Uterus (tissue), 2 donors: ENCODE measurements around the gene SNX15.

Source experiments
- POLR2A ChIP-seq, 2 donors: fragments of 450-650 bp; IDR thresholded peaks; one replicate each; pipeline ENCODE4 v1.6.1; 2016; ENCODE audit warnings: antibody characterized with exemption in 2 of 2, mild to moderate bottlenecking in 1 of 2, moderate library complexity in 1 of 2
- TF ChIP-seq, protein P1 (sequence below), 4 experiments: fragments of 200-600 bp in 2 of 4; fragments of 450-650 bp in 2 of 4; sonication (generic) in 2 of 4; IDR thresholded peaks; one replicate each; pipeline ENCODE4 v1.5.1; 2016 to 2019; ENCODE audit warnings: antibody characterized with exemption in 4 of 4, mild to moderate bottlenecking in 2 of 4, moderate library complexity in 1 of 4

DNA sequence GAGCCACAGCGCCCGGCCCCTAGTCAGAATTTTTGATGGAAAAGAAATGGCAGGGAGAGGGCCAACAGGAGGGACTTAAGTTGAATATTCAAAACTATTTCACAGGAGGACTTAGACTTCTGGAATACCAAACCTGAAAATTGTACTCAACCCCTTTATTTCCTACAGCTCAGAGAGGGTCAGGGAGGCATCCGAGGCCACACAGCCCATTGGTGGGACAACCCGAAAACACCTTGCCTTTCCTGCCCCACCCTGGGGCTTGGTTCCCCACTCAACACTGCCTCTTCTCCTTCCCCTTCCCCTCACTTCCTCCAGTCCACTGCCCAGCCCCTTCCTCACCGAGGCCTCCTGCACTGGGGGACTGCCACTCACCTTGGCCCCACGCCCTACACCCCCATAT, 29.8 kb downstream of the SNX15 start:
- TF ChIP-seq, protein P1, sequence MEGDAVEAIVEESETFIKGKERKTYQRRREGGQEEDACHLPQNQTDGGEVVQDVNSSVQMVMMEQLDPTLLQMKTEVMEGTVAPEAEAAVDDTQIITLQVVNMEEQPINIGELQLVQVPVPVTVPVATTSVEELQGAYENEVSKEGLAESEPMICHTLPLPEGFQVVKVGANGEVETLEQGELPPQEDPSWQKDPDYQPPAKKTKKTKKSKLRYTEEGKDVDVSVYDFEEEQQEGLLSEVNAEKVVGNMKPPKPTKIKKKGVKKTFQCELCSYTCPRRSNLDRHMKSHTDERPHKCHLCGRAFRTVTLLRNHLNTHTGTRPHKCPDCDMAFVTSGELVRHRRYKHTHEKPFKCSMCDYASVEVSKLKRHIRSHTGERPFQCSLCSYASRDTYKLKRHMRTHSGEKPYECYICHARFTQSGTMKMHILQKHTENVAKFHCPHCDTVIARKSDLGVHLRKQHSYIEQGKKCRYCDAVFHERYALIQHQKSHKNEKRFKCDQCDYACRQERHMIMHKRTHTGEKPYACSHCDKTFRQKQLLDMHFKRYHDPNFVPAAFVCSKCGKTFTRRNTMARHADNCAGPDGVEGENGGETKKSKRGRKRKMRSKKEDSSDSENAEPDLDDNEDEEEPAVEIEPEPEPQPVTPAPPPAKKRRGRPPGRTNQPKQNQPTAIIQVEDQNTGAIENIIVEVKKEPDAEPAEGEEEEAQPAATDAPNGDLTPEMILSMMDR (IDR thresholded peaks at IDR 0.05): no peak
- no peak for TF ChIP-seq POLR2A (IDR thresholded peaks at IDR 0.05)
